ENCODE data around the gene PLSCR1.

The PLSCR1 gene

DNA sequence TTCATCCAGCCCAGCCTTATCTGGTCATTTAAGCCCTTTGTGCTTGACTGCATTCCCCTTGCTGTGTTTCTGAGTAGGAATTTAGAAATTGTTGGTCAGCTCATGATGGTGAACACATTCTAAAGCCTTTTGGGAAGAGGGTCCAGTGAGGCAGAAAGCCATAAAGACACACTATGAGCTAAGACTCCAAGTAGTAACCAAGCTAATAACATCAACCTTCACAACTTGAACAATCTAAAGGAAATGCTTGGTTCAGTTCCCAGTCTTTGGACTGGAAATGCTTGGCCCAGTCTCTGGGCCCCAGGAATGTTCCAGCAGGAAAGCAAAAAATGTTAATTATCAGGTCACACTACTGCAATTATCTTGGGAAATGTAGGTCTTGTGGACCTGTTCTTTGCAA, 7.7 kb downstream of the PLSCR1 start:
- H3K79me2 ChIP-seq (ENCODE audit: control insufficient read depth, low read length), result peaks cover 17% of the 10 kb centered on the region

DNA sequence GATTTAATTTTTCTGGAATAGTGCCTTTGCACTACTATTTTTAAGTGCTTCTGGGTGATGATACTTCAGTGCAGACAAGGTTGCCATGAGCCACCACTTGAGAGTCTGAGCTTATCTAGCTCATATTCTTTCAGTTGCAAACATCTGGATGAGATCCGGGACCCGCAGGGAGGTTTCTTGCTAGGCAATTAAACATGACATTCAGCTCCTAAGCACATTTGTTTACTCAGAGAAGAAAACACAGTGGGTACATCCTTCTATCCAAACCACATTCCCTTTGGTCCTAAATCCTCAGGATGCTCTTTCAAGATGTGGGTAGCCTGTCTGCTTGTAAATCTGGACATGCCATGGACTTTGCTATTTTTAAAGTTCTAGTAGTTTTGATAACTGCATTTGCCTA, 12.0 kb downstream of the PLSCR1 start:
- no peaks in the 10 kb centered on the region for H3K27me3 ChIP-seq (ENCODE audit: control insufficient read depth, low read length)

More for the DNA sequence above, 7.7 kb downstream of the PLSCR1 start:
- no peaks in the 10 kb centered on the region for H3F3A ChIP-seq (ENCODE audit: control insufficient read depth, insufficient read depth)
- H3K4me3 ChIP-seq (ENCODE audit: low read length), result no peak overlapping the region
- H3K27ac ChIP-seq (ENCODE audit: low read depth, low read length), result no peak overlapping the region
- H3K27me3 ChIP-seq (ENCODE audit: control insufficient read depth, low read length), result no peaks in the 10 kb centered on the region
- no peak overlapping the region for H3K4me2 ChIP-seq (ENCODE audit: low read length)
- TF ChIP-seq, protein P1, sequence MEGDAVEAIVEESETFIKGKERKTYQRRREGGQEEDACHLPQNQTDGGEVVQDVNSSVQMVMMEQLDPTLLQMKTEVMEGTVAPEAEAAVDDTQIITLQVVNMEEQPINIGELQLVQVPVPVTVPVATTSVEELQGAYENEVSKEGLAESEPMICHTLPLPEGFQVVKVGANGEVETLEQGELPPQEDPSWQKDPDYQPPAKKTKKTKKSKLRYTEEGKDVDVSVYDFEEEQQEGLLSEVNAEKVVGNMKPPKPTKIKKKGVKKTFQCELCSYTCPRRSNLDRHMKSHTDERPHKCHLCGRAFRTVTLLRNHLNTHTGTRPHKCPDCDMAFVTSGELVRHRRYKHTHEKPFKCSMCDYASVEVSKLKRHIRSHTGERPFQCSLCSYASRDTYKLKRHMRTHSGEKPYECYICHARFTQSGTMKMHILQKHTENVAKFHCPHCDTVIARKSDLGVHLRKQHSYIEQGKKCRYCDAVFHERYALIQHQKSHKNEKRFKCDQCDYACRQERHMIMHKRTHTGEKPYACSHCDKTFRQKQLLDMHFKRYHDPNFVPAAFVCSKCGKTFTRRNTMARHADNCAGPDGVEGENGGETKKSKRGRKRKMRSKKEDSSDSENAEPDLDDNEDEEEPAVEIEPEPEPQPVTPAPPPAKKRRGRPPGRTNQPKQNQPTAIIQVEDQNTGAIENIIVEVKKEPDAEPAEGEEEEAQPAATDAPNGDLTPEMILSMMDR (IDR thresholded peaks at IDR 0.05; ENCODE audit: low read depth, low read length, poor library complexity, severe bottlenecking), result no peak
- no peak for TF ChIP-seq EZH2phosphoT487 (IDR thresholded peaks at IDR 0.05; ENCODE audit: borderline replicate concordance, low read length)
- H3K36me3 ChIP-seq (ENCODE audit: control insufficient read depth, low read length), result peaks cover 3% of the 10 kb centered on the region; the same call in 1 of the 2 replicates
- H3K9me3 ChIP-seq (ENCODE audit: control insufficient read depth, insufficient read depth, low read length), result no peaks in the 10 kb centered on the region
- H3K4me1 ChIP-seq (ENCODE audit: control insufficient read depth, low read length), result peaks cover 7% of the 10 kb centered on the region
- H4K20me1 ChIP-seq (ENCODE audit: control insufficient read depth, insufficient read depth, low read depth, low read length), result no peaks in the 10 kb centered on the region
- no peaks in the 10 kb centered on the region for H3K9me2 ChIP-seq (replicated peaks; ENCODE audit: control insufficient read depth, low read length)

DNA sequence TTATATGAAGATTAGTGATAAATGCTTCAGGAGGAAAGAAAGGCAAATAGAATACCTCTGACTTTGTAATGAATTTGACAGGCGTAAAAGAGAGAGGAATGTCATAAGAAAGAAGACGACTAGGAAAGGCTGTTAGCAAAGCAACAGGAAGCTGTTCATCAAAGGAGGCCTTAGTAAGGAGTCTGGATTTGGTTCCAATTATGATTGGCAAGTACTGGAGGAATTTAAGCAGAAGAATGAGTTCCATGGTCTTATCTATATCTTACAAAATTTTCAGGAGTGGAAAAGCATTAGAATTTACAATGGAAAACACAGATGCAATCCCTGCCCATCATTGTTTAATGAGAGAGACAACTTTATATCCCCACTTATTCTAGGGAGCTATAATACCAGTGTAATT, 13.8 kb downstream of the PLSCR1 start:
- Histone ChIP-seq H3K4me2 (ENCODE audit: low read length) (no peak overlapping the region), H3K36me3 (ENCODE audit: control insufficient read depth, low read length) (no peaks in the 10 kb centered on the region), H3K4me1 (ENCODE audit: control insufficient read depth, low read length) (no peaks in the 10 kb centered on the region), H3K79me2 (ENCODE audit: control insufficient read depth, low read length) (no peaks in the 10 kb centered on the region), H3K4me3 (ENCODE audit: low read length) (no peak overlapping the region), H3K27ac (ENCODE audit: low read depth, low read length) (no peak overlapping the region), H3K9me3 (ENCODE audit: control insufficient read depth, insufficient read depth, low read length) (no peaks in the 10 kb centered on the region), H3K27me3 (ENCODE audit: control insufficient read depth, low read length) (no peaks in the 10 kb centered on the region), H3F3A (ENCODE audit: control insufficient read depth, insufficient read depth) (no peaks in the 10 kb centered on the region), H4K20me1 (ENCODE audit: control insufficient read depth, insufficient read depth, low read depth, low read length) (no peaks in the 10 kb centered on the region), H3K9me2 (replicated peaks; ENCODE audit: control insufficient read depth, low read length) (no peaks in the 10 kb centered on the region)
- TF ChIP-seq, protein P1 (IDR thresholded peaks at IDR 0.05; ENCODE audit: low read depth, low read length, poor library complexity, severe bottlenecking), result no peak
- no peak for TF ChIP-seq EZH2phosphoT487 (IDR thresholded peaks at IDR 0.05; ENCODE audit: borderline replicate concordance, low read length)

More for the DNA sequence above, 12.0 kb downstream of the PLSCR1 start:
- no peaks in the 10 kb centered on the region for H4K20me1 ChIP-seq (ENCODE audit: control insufficient read depth, insufficient read depth, low read depth, low read length)
- H3K4me2 ChIP-seq (ENCODE audit: low read length), result no peak overlapping the region
- H3K4me1 ChIP-seq (ENCODE audit: control insufficient read depth, low read length), result no peaks in the 10 kb centered on the region
- H3K9me2 ChIP-seq (replicated peaks; ENCODE audit: control insufficient read depth, low read length), result no peaks in the 10 kb centered on the region
- no peak for TF ChIP-seq EZH2phosphoT487 (IDR thresholded peaks at IDR 0.05; ENCODE audit: borderline replicate concordance, low read length)
- TF ChIP-seq, protein P1 (IDR thresholded peaks at IDR 0.05; ENCODE audit: low read depth, low read length, poor library complexity, severe bottlenecking), result no peak
- H3K36me3 ChIP-seq (ENCODE audit: control insufficient read depth, low read length), result no peaks in the 10 kb centered on the region
- no peaks in the 10 kb centered on the region for H3F3A ChIP-seq (ENCODE audit: control insufficient read depth, insufficient read depth)
- H3K4me3 ChIP-seq (ENCODE audit: low read length), result no peak overlapping the region
- no peaks in the 10 kb centered on the region for H3K9me3 ChIP-seq (ENCODE audit: control insufficient read depth, insufficient read depth, low read length)
- H3K27ac ChIP-seq (ENCODE audit: low read depth, low read length), result no peak overlapping the region
- no peaks in the 10 kb centered on the region for H3K79me2 ChIP-seq (ENCODE audit: control insufficient read depth, low read length)
